ENCODE data around the gene STXBP5. TPM values are rescaled to one million over a fixed set of nuclear protein-coding genes. Genes with fewer than 3 reads are reported as not detected.

The STXBP5 gene
- total and polyA plus RNA-seq, 9 of the 15 experiments (the other 6 are each of a cell fraction or from before 2014, with no cell fraction given), result 23.3 to 172 (median 71.5) TPM

DNA sequence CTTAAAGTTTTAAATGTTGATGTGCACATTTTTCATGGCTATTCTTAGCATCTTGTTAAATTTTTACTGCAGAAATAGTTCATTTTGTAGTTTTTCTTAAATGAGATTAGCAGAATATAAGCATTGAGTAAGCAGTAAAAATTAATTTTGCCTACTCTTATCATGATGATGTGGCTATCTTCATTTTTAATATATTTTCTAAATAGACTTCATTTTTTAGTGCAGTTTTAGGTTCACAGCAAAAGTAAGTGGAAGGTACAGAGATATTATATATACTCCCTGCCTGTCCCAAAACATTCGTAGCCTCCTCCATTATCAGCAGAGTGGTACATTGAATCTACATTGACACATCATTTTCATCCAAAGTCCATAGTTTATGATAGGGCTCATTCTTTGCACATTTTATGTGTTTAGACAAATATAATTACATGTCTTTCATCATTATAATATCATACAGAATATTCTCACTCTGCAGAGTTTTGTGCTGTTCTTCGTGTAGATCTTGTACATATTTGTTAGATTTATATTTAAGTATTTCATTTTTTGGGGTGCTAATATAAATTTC lies 13.7 kb downstream of the STXBP5 start (continued):
- TF ChIP-seq, protein P1, sequence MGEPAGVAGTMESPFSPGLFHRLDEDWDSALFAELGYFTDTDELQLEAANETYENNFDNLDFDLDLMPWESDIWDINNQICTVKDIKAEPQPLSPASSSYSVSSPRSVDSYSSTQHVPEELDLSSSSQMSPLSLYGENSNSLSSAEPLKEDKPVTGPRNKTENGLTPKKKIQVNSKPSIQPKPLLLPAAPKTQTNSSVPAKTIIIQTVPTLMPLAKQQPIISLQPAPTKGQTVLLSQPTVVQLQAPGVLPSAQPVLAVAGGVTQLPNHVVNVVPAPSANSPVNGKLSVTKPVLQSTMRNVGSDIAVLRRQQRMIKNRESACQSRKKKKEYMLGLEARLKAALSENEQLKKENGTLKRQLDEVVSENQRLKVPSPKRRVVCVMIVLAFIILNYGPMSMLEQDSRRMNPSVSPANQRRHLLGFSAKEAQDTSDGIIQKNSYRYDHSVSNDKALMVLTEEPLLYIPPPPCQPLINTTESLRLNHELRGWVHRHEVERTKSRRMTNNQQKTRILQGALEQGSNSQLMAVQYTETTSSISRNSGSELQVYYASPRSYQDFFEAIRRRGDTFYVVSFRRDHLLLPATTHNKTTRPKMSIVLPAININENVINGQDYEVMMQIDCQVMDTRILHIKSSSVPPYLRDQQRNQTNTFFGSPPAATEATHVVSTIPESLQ (CRISPR knock-in tag; IDR thresholded peaks at IDR 0.05), result no peak
- TF ChIP-seq ZNF644 (tag; IDR thresholded peaks at IDR 0.05; ENCODE audit: low read depth), result no peak
- TF ChIP-seq HNRNPH1 (optimal IDR thresholded peaks at IDR 0.05; ENCODE audit: low read depth, low read length), result no peak
- peak; percentile 91 for TF ChIP-seq RBM22 (IDR thresholded peaks at IDR 0.05; ENCODE audit: low read depth, low read length, poor library complexity, severe bottlenecking)
- no peak for TF ChIP-seq ZKSCAN3 (CRISPR knock-in tag; IDR thresholded peaks at IDR 0.05)
- TF ChIP-seq, protein P2, sequence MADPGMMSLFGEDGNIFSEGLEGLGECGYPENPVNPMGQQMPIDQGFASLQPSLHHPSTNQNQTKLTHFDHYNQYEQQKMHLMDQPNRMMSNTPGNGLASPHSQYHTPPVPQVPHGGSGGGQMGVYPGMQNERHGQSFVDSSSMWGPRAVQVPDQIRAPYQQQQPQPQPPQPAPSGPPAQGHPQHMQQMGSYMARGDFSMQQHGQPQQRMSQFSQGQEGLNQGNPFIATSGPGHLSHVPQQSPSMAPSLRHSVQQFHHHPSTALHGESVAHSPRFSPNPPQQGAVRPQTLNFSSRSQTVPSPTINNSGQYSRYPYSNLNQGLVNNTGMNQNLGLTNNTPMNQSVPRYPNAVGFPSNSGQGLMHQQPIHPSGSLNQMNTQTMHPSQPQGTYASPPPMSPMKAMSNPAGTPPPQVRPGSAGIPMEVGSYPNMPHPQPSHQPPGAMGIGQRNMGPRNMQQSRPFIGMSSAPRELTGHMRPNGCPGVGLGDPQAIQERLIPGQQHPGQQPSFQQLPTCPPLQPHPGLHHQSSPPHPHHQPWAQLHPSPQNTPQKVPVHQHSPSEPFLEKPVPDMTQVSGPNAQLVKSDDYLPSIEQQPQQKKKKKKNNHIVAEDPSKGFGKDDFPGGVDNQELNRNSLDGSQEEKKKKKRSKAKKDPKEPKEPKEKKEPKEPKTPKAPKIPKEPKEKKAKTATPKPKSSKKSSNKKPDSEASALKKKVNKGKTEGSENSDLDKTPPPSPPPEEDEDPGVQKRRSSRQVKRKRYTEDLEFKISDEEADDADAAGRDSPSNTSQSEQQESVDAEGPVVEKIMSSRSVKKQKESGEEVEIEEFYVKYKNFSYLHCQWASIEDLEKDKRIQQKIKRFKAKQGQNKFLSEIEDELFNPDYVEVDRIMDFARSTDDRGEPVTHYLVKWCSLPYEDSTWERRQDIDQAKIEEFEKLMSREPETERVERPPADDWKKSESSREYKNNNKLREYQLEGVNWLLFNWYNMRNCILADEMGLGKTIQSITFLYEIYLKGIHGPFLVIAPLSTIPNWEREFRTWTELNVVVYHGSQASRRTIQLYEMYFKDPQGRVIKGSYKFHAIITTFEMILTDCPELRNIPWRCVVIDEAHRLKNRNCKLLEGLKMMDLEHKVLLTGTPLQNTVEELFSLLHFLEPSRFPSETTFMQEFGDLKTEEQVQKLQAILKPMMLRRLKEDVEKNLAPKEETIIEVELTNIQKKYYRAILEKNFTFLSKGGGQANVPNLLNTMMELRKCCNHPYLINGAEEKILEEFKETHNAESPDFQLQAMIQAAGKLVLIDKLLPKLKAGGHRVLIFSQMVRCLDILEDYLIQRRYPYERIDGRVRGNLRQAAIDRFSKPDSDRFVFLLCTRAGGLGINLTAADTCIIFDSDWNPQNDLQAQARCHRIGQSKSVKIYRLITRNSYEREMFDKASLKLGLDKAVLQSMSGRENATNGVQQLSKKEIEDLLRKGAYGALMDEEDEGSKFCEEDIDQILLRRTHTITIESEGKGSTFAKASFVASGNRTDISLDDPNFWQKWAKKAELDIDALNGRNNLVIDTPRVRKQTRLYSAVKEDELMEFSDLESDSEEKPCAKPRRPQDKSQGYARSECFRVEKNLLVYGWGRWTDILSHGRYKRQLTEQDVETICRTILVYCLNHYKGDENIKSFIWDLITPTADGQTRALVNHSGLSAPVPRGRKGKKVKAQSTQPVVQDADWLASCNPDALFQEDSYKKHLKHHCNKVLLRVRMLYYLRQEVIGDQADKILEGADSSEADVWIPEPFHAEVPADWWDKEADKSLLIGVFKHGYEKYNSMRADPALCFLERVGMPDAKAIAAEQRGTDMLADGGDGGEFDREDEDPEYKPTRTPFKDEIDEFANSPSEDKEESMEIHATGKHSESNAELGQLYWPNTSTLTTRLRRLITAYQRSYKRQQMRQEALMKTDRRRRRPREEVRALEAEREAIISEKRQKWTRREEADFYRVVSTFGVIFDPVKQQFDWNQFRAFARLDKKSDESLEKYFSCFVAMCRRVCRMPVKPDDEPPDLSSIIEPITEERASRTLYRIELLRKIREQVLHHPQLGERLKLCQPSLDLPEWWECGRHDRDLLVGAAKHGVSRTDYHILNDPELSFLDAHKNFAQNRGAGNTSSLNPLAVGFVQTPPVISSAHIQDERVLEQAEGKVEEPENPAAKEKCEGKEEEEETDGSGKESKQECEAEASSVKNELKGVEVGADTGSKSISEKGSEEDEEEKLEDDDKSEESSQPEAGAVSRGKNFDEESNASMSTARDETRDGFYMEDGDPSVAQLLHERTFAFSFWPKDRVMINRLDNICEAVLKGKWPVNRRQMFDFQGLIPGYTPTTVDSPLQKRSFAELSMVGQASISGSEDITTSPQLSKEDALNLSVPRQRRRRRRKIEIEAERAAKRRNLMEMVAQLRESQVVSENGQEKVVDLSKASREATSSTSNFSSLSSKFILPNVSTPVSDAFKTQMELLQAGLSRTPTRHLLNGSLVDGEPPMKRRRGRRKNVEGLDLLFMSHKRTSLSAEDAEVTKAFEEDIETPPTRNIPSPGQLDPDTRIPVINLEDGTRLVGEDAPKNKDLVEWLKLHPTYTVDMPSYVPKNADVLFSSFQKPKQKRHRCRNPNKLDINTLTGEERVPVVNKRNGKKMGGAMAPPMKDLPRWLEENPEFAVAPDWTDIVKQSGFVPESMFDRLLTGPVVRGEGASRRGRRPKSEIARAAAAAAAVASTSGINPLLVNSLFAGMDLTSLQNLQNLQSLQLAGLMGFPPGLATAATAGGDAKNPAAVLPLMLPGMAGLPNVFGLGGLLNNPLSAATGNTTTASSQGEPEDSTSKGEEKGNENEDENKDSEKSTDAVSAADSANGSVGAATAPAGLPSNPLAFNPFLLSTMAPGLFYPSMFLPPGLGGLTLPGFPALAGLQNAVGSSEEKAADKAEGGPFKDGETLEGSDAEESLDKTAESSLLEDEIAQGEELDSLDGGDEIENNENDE (IDR thresholded peaks at IDR 0.05; ENCODE audit: low read depth, low read length), result no peak
- TF ChIP-seq CC2D1A (IDR thresholded peaks at IDR 0.05), result no peak
- TF ChIP-seq RFX7 (CRISPR knock-in tag; IDR thresholded peaks at IDR 0.05), result no peak
- no peak for TF ChIP-seq ZKSCAN8 (CRISPR knock-in tag; IDR thresholded peaks at IDR 0.05)
- TF ChIP-seq ZNF324 (CRISPR knock-in tag; IDR thresholded peaks at IDR 0.05), result no peak
- TF ChIP-seq THRAP3 (IDR thresholded peaks at IDR 0.05; ENCODE audit: borderline replicate concordance), result no peak
- TF ChIP-seq, protein P3, sequence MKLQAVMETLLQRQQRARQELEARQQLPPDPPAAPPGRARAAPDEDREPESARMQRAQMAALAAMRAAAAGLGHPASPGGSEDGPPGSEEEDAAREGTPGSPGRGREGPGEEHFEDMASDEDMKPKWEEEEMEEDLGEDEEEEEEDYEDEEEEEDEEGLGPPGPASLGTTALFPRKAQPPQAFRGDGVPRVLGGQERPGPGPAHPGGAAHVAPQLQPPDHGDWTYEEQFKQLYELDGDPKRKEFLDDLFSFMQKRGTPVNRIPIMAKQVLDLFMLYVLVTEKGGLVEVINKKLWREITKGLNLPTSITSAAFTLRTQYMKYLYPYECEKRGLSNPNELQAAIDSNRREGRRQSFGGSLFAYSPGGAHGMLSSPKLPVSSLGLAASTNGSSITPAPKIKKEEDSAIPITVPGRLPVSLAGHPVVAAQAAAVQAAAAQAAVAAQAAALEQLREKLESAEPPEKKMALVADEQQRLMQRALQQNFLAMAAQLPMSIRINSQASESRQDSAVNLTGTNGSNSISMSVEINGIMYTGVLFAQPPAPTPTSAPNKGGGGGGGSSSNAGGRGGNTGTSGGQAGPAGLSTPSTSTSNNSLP (IDR thresholded peaks at IDR 0.05; ENCODE audit: borderline replicate concordance, low read depth, low read length), result no peak
- TF ChIP-seq SIN3A (IDR thresholded peaks at IDR 0.05; ENCODE audit: borderline replicate concordance in 2 of 2, control insufficient read depth in 1 of 2, low read depth in 2 of 2, low read length in 2 of 2), result no peak

Data from K562 (cell line).